ENCODE results near the gene SKI.

Gene SKI

DNA sequence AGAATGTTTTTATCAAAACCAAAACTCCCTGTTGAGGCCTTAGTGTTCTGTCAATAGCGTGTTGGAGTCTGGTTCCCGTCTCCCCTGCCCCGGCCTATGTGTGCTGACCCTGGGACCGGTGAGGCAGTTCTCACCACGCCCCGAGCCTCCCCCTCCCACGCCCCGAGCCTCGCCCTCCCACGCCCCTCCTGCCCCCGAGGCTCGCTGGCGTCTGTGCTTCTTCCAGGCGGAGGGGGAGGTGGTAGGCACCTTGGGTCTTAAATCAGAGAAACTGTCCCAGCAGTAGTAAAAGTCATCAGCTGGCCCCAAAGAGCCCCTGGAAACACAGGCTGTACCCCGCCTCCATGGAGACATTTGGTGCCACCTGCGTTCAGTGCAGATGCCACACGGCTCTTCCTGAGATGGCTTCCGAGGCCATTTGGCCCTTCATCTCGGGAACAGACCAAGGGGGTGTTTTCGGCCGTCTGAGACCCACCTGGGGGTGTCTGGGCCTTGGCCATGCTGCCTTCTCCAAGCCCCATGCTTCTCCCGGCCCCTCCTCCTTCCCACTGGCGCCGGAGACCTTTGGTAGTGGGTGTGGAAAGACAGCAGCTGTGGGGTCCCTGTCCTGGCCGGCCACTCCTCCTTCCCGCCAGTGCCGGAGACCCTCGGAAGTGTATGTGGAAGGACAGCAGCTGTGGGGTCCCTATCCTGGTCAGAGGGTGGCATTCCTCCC, 44.7 kb downstream of the SKI start:
- no peaks in the 10 kb centered on the region for H3K27me3 ChIP-seq (ENCODE audit: control insufficient read depth, low read length)
- TF ChIP-seq, protein P1, sequence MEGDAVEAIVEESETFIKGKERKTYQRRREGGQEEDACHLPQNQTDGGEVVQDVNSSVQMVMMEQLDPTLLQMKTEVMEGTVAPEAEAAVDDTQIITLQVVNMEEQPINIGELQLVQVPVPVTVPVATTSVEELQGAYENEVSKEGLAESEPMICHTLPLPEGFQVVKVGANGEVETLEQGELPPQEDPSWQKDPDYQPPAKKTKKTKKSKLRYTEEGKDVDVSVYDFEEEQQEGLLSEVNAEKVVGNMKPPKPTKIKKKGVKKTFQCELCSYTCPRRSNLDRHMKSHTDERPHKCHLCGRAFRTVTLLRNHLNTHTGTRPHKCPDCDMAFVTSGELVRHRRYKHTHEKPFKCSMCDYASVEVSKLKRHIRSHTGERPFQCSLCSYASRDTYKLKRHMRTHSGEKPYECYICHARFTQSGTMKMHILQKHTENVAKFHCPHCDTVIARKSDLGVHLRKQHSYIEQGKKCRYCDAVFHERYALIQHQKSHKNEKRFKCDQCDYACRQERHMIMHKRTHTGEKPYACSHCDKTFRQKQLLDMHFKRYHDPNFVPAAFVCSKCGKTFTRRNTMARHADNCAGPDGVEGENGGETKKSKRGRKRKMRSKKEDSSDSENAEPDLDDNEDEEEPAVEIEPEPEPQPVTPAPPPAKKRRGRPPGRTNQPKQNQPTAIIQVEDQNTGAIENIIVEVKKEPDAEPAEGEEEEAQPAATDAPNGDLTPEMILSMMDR (IDR thresholded peaks at IDR 0.05; ENCODE audit: low read depth, low read length, poor library complexity, severe bottlenecking), result no peak
- no peak for TF ChIP-seq EZH2phosphoT487 (IDR thresholded peaks at IDR 0.05; ENCODE audit: borderline replicate concordance, low read length)
- no peaks in the 10 kb centered on the region for H3K9me3 ChIP-seq (ENCODE audit: control insufficient read depth, insufficient read depth, low read length)
- H4K20me1 ChIP-seq (ENCODE audit: control insufficient read depth, insufficient read depth, low read depth, low read length), result no peaks in the 10 kb centered on the region
- no peak overlapping the region for H3K4me2 ChIP-seq (ENCODE audit: low read length)
- H3K9me2 ChIP-seq (replicated peaks; ENCODE audit: control insufficient read depth, low read length), result no peaks in the 10 kb centered on the region
- H3K79me2 ChIP-seq (ENCODE audit: control insufficient read depth, low read length), result no peaks in the 10 kb centered on the region
- H3F3A ChIP-seq (ENCODE audit: control insufficient read depth, insufficient read depth), result no peaks in the 10 kb centered on the region
- no peak overlapping the region for H3K4me3 ChIP-seq (ENCODE audit: low read length)
- H3K4me1 ChIP-seq (ENCODE audit: control insufficient read depth, low read length), result peaks cover 2% of the 10 kb centered on the region; the same call in 1 of the 2 replicates
- H3K36me3 ChIP-seq (ENCODE audit: control insufficient read depth, low read length), result no peaks in the 10 kb centered on the region
- no peak overlapping the region for H3K27ac ChIP-seq (ENCODE audit: low read depth, low read length)

DNA sequence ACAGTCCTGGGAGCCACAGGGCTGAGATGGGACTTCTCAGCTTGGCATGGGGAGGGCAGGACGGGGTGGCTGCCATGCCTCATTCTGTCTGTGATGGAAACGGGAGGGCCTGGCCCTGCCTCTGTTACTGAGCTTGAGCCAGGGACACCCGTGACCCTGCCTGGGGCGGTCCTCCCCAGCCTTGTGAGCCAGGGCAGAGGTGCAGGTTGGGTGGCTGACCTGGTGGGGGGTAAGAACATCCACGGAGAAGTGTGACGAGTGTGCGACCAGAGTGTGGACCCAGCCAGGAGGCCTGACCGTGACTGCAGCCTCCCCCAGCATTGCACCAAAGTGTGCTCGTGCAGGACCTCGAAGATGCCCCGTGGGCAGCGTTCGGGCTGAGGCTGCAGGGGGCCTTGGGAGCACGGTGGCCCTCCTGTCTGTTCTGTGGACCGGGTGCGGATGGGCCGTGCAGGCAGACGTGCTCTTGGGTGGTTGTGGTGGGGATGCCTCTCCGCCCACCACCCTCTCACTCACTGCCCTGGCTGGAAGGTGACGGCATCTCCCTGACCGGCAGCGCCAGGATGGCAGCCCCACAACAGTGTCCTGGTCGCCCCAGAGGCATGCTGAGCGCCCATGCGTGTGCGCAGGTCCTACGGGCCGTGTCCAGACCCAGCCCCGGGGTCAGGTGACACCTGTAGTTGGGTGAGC, 45.4 kb downstream of the SKI start:
- Histone ChIP-seq H3F3A (ENCODE audit: control insufficient read depth, insufficient read depth) (no peaks in the 10 kb centered on the region), H3K27ac (ENCODE audit: low read depth, low read length) (no peak overlapping the region), H3K9me2 (replicated peaks; ENCODE audit: control insufficient read depth, low read length) (no peaks in the 10 kb centered on the region), H3K4me3 (ENCODE audit: low read length) (no peak overlapping the region), H3K36me3 (ENCODE audit: control insufficient read depth, low read length) (no peaks in the 10 kb centered on the region), H3K4me2 (ENCODE audit: low read length) (no peak overlapping the region), H4K20me1 (ENCODE audit: control insufficient read depth, insufficient read depth, low read depth, low read length) (no peaks in the 10 kb centered on the region), H3K79me2 (ENCODE audit: control insufficient read depth, low read length) (no peaks in the 10 kb centered on the region), H3K9me3 (ENCODE audit: control insufficient read depth, insufficient read depth, low read length) (no peaks in the 10 kb centered on the region), H3K27me3 (ENCODE audit: control insufficient read depth, low read length) (no peaks in the 10 kb centered on the region), H3K4me1 (ENCODE audit: control insufficient read depth, low read length) (peaks cover 2% of the 10 kb centered on the region; the same call in 1 of the 2 replicates)
- TF ChIP-seq, protein P1 (IDR thresholded peaks at IDR 0.05; ENCODE audit: low read depth, low read length, poor library complexity, severe bottlenecking), result no peak
- no peak for TF ChIP-seq EZH2phosphoT487 (IDR thresholded peaks at IDR 0.05; ENCODE audit: borderline replicate concordance, low read length)

DNA sequence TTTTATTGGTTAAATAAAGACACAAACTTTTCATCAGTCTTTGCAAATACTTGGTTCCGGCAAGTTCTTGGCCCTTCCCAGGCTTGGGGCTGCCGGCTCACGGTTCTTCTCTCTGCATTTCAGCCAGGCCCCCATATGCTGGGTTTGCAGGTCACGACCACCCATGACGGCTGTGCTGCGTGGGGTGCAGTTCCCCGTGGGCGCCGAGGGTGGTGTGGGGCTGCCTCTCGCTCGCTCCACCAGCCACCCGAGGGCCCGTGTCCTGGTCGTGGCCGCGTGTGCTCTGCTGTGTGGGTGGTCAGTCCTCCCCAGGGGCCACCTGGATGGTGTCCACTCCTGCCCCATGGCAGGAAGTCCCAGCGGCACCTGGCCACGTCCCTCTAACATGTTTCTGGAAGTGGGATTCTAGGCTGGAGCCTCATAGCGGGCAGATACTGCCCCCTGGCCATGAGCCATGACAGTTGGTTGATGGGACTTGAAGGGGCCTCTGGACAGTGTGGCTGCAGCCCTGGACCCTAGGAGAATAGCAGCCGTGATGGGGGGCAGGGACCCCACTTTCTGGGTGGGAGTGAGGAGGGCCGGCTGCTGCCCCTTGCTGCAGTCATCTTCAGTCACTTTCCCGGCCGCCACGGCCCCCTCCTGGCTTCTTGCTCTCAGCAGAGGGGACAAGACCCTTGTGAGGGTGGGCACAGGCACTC, 46.3 kb downstream of the SKI start:
- Histone ChIP-seq H3K4me1 (ENCODE audit: control insufficient read depth, low read length) (peaks cover 2% of the 10 kb centered on the region; the same call in 1 of the 2 replicates), H4K20me1 (ENCODE audit: control insufficient read depth, insufficient read depth, low read depth, low read length) (no peaks in the 10 kb centered on the region)

More for the DNA sequence above, 46.3 kb downstream of the SKI start:
- Histone ChIP-seq H3F3A (ENCODE audit: control insufficient read depth, insufficient read depth) (no peaks in the 10 kb centered on the region), H3K9me3 (ENCODE audit: control insufficient read depth, insufficient read depth, low read length) (no peaks in the 10 kb centered on the region), H3K9me2 (replicated peaks; ENCODE audit: control insufficient read depth, low read length) (no peaks in the 10 kb centered on the region), H3K4me2 (ENCODE audit: low read length) (no peak overlapping the region), H3K36me3 (ENCODE audit: control insufficient read depth, low read length) (no peaks in the 10 kb centered on the region), H3K27ac (ENCODE audit: low read depth, low read length) (no peak overlapping the region), H3K4me3 (ENCODE audit: low read length) (no peak overlapping the region), H3K27me3 (ENCODE audit: control insufficient read depth, low read length) (no peaks in the 10 kb centered on the region), H3K79me2 (ENCODE audit: control insufficient read depth, low read length) (no peaks in the 10 kb centered on the region)
- TF ChIP-seq, protein P1 (IDR thresholded peaks at IDR 0.05; ENCODE audit: low read depth, low read length, poor library complexity, severe bottlenecking), result no peak
